ENCODE results near the gene ARRDC1. TPM values are rescaled to one million over a fixed set of nuclear protein-coding genes. Genes with fewer than 3 reads are reported as not detected.

ARRDC1 gene
- total and polyA plus RNA-seq, 9 of the 15 experiments (the other 6 are each of a cell fraction or from before 2014, with no cell fraction given), result 0.21 to 45.3 (median 18.6) TPM

GRCh38 chr9:137575716-137576411 lies 29.6 kb upstream of the ARRDC1 start:
- H2AFZ ChIP-seq (ENCODE audit: low read depth, low read length), result no peak overlapping the region
- ATAC-seq (no peak), DNase-seq (ENCODE audit: extremely low read depth in 1 of 4, low spot score in 3 of 4) (no peak), FAIRE-seq (peak; percentile 59)
- peaks cover 27 to 45% of the 10 kb centered on the region in 2 experiments for H3K4me1 ChIP-seq (replicated peaks in 1 of 2; ENCODE audit: control insufficient read depth in 2 of 2, insufficient read depth in 2 of 2, low read length in 2 of 2)
- peak overlapping the region; percentile 53; the same call in 2 of the 3 replicates for H3K27ac ChIP-seq (ENCODE audit: extremely low read depth, low read depth, low read length)
- CTCF ChIA-PET (ENCODE audit: low intra/inter-chr PET ratio), result no interaction called here
- H3K4me2 ChIP-seq (ENCODE audit: insufficient read depth, low read length), result peak overlapping the region; percentile 64
- H3K36me3 ChIP-seq (ENCODE audit: control insufficient read depth, insufficient read depth, low read length), result peaks cover 60% of the 10 kb centered on the region
- peaks cover 48% of the 10 kb centered on the region for H3K79me2 ChIP-seq (ENCODE audit: control insufficient read depth, insufficient read depth, low read length)
- no peaks in the 10 kb centered on the region for H3K9me3 ChIP-seq (replicated peaks; ENCODE audit: control insufficient read depth, insufficient read depth, low read depth, low read length)
- POLR2A ChIA-PET, result interaction anchor here (0.6 kb wide), 1 partner anchor 333 kb away, joined by 4 read pairs; no protein-coding TSS in a partner anchor
- no peaks in the 10 kb centered on the region for H3K27me3 ChIP-seq (ENCODE audit: control insufficient read depth in 2 of 2, insufficient read depth in 2 of 2, low read length in 2 of 2)
- in situ Hi-C loops (cut with MboI) (no loop called here), intact Hi-C loops (cut with micrococcal nuclease) (no loop called here)
- H4K20me1 ChIP-seq (replicated peaks; ENCODE audit: control insufficient read depth, insufficient read depth, low read length), result no peaks in the 10 kb centered on the region; the same call in 1 of the 2 replicates
- WGBS (ENCODE audit: insufficient coverage, low coverage, missing lambda C conversion rate), result 54% methylated on average over 7 of the region's 12 CpGs
- peak overlapping the region; percentile 35 to 88; a peak in 3 of 4 replicates for H3K9ac ChIP-seq (ENCODE audit: insufficient read depth in 1 of 2, low read depth in 2 of 2, low read length in 2 of 2)
- H3K9me1 ChIP-seq (ENCODE audit: control insufficient read depth, insufficient read depth, low read length), result peaks cover 7% of the 10 kb centered on the region
- no TSS peak for BruUV-seq (replicated peaks)
- no peak overlapping the region for H3K4me3 ChIP-seq
- no peak for TF ChIP-seq E2F8 (IDR thresholded peaks at IDR 0.05; ENCODE audit: low read depth, partially characterized antibody)
- TF ChIP-seq MGA (IDR thresholded peaks at IDR 0.05), result no peak
- 0 out of 2 replicates have a peak, but pooled peaks have one; percentile 40 for TF ChIP-seq MEF2D (tag; conservative IDR thresholded peaks at IDR 0.05; ENCODE audit: low read depth)
- no peak for TF ChIP-seq ZNF280A (IDR thresholded peaks at IDR 0.05; ENCODE audit: low read depth, partially characterized antibody)

All from K562 (cell line).